ENCODE results near the gene SYNE2.
A peak's percentile ranks its signal among the peaks of the same experiment; 100 is the strongest.
"Not testable (repeated sequence)": the region's sequence is repeated elsewhere in the genome, so short reads cannot be mapped to it uniquely, and the experiment has no call there.

The SYNE2 gene

GRCh38 chr14:63852817-63853731 is at the start of gene SYNE2:
Gene SYNE2, plus strand, starts transcription at chr14:63853004. Its CDS starts 56,145 bp downstream, at chr14:63909149.
- peak; percentile 77 for DNase-seq (ENCODE audit: low read depth)
- peak within 1 kb of the TSS; percentile 79 for H3K4me3 ChIP-seq (replicated peaks; ENCODE audit: low read depth, low read length)
- TF ChIP-seq CTCF (IDR thresholded peaks at IDR 0.05; ENCODE audit: low read length, missing control alignments): no peak

- H3K4me3 ChIP-seq (replicated peaks; ENCODE audit: low read depth, low read length): not testable (repeated sequence)
Observed at GRCh38 chr14:63803221-63803791, 49.5 kb upstream of the SYNE2 start.

GRCh38 chr14:63806064-63806463 is 46.7 kb upstream of the SYNE2 start:
- DNase-seq (ENCODE audit: low read depth); H3K4me3 ChIP-seq (replicated peaks; ENCODE audit: low read depth, low read length): not testable (repeated sequence)

More at GRCh38 chr14:63803221-63803791, 49.5 kb upstream of the SYNE2 start:
- not testable (repeated sequence) for DNase-seq (ENCODE audit: low read depth)

GRCh38 chr14:63811692-63812091 is 41.1 kb upstream of the SYNE2 start:
- H3K4me3 ChIP-seq (replicated peaks; ENCODE audit: low read depth, low read length); DNase-seq (ENCODE audit: low read depth): not testable (repeated sequence)

GRCh38 chr14:63833728-63834127 is 19.1 kb upstream of the SYNE2 start:
- TF ChIP-seq CTCF (IDR thresholded peaks at IDR 0.05; ENCODE audit: low read length, missing control alignments): peak; percentile 8
- no peak for DNase-seq (ENCODE audit: low read depth)

GRCh38 chr14:63840981-63841380 is 11.8 kb upstream of the SYNE2 start:
- no peak for DNase-seq (ENCODE audit: low read depth)
- no peak overlapping the region for H3K4me3 ChIP-seq (replicated peaks; ENCODE audit: low read depth, low read length)
- TF ChIP-seq CTCF (IDR thresholded peaks at IDR 0.05; ENCODE audit: low read length, missing control alignments): no peak

More at GRCh38 chr14:63833728-63834127, 19.1 kb upstream of the SYNE2 start:
- no peak overlapping the region for H3K4me3 ChIP-seq (replicated peaks; ENCODE audit: low read depth, low read length)

- no peak for TF ChIP-seq CTCF (IDR thresholded peaks at IDR 0.05; ENCODE audit: low read length, missing control alignments)
- no peak for DNase-seq (ENCODE audit: low read depth)
- no peak overlapping the region for H3K4me3 ChIP-seq (replicated peaks; ENCODE audit: low read depth, low read length)
Observed at GRCh38 chr14:63843796-63844195, 9.0 kb upstream of the SYNE2 start.

- no peak overlapping the region for H3K4me3 ChIP-seq (replicated peaks; ENCODE audit: low read depth, low read length)
- peak; percentile 46 for DNase-seq (ENCODE audit: low read depth)
Observed at GRCh38 chr14:63848890-63849289, 3.9 kb upstream of the SYNE2 start.

More at GRCh38 chr14:63848890-63849289, 3.9 kb upstream of the SYNE2 start:
- no peak for TF ChIP-seq CTCF (IDR thresholded peaks at IDR 0.05; ENCODE audit: low read length, missing control alignments)
